NCI-H82 treated with DMSO at 0.1 percent for 48 hours (cell line): ENCODE data around the gene GNG12.

ENCODE experiments used
- DNase-seq: peaks from one replicate; lab custom pipeline; 2025; ENCODE audit not compliant: unreplicated experiment; lab: John Stamatoyannopoulos, UW

Gene GNG12

DNA sequence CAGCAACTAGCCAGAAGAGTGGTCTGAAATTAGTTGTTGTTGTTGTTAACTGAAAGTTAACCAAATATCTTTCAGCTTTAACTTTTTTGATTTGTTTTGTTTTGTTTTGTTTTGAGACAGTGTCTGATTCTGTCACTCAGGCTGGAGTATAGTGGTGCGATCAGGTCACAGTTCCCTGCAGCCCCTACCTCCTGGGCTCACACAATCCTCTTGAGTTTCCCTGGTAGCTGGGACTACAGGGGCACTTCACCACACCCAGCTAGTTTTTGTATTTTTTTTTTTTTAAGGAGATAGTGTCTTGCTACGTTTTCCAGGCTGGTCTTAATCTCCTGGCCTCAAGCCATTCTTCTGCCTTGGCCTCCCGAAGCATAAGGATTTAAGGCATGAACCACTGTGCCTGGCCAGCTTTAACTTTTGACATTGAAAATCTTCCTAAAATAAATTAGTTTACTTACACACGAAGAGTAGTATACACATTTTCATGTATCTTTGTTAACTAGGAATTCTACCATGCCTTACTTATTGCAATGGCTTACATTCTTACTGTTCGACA is 45.0 kb downstream of the GNG12 start:
- DNase-seq = no peak

DNA sequence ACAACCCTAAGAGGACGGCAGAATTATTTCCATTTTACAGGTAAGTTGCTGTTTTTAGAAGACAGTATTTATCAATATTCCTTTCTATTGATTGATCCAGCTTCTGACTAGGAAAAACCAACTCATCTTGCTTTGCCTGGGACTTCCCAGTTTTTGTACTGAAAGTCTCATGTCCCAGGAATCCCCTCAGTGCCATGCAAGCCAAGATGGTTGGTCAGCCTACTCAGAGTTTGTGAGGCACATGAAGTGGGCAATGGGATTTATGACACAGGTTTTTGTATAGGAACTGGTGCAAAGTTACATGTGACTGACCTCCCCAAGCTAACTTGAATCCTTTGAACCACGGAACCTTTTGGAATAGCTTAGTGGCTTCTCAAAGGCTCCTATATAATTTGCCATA is 45.5 kb downstream of the GNG12 start:
- DNase-seq = no peak

DNA sequence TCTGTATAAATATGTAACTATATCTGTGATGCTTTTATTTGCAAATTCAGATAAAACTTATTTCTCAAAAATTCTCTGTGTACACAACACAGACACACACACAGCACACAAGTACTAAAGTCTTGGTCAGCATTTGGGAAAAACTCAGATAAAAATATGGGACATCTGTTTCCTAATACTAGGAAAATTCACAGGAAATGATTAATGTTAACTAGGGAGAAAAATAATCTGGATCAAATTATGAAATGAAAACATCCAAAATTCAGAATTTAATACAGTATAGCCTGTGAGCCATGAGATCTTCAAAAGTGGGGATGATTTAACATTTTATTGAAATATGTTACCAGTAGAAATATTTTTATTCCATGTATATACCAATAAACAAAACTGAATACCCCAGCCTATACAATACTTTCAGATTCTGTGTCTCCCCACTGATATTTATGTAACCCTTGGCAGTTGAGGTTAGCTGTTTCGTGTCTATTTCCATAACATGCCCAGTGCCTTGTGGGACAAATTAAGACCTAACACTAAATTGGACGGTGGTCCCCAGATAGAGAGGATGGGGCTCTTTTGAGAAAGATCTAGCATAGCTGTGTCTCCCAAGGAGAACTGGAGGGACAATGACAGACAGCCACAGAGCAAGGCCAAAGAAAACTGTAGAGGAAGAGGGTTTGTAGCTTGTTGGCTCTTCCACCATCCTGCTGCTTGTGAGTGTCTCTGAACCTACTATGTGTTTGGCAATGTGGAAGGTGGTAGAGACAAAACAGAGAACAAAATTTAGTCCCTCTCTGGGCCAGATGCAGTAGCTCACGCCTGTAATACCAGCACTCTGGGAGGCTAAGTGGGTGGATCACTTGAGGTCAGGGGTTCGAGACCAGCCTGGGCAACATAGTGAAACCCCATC is 47.2 kb downstream of the GNG12 start:
- no peak for DNase-seq

DNA sequence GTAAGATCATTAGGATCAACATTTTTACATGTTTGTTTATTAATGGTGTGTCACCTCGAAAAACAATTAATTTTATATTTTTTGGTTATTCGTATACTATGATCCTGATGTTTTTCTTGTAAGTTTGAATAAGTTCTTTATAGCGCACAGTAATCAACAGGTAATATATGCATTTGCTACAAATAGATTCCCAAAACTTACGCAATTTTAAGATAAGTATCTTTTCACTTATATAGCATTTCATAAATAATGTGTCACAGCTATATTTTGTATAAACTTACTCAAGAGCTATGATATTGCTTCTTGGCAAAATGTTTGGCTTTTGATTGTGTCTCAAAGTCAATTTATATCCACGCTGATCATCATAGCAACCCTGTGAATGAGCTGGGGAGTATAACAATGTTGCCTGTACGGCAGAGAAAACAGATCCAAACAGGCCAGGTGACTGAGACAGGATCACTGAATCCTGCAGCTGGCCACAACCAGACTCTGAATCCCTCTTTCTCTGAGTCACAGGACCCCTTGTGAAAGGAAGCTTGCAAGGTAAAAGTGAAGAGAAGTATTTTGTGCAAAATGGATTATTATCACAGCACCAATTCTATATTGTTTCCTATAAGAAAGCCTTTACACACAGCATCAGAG is 48.6 kb downstream of the GNG12 start:
- no peak for DNase-seq

DNA sequence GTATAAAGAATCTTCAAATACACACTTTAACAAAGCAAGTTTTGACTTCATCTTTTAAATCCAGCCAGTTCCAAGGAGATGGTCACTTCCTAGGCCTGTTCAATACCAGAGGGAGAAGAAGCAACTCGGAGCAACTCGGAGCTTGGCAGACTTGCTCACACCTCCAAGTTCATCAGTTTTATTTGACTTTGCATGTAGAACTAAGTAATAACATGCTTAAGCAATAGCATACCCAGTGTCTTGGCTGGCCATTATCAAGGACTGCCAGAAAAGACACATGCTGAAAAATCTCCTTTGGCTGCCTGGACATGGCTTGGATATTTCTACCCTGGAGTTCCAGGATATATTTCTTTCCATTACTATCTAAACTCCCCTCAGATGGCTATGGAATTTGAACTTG is 52.6 kb downstream of the GNG12 start:
- no peak for DNase-seq

DNA sequence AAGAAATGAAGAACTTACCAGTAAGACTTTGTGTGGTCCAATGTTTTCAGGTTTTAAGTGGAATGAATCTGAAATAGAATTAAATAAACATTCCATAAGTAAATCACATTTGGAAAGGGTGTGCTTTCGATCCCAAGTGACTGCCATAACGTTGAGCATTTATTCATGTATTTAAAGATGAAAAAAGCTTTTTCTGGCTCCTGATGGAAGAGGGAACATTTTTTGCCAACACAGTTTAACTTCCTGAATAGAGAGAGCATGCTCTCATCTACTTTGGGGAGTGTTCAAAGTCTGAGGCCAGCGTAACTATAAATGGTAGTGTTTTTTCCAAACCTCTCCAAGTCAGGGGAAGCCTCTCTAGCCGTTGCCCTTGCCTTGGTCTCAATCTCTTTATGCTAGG is 55.8 kb downstream of the GNG12 start:
- no peak for DNase-seq

DNA sequence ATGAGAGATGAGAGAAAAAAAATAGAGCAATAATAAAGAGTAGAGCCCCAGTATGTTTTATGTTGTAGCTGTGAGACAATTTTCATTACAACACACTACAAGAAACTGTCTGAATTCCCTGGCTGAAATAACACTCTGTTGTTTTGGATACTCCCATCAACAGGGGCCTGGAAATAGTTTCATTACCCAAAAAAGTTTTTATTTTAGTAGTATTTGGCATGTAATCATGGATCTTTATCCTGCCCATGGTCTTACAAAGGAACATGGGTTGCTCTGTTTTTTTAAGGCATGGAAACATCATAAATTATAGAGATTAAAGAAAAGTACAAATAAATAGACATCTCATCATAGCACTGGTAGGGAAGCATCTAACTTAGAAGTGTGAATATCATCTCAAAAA is 56.3 kb downstream of the GNG12 start:
- DNase-seq = no peak

DNA sequence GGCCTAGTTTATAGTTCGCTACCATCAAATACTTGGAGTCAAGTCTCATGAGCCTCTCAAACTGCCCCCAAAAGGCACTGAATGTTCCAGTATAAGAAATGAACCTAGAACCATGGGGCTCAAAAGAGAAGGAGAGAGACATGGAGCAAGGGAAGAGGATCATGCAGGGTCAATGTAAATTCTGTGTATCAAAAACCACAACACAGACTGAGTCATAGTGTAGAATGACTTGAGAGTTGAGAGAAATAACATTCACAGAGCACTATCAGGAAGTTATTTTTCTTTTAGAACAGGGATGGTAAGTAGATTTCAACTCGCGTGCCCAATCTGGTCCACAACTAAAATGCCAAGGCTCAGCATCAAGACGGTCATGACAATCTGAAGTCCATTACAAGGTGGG is 59.8 kb downstream of the GNG12 start:
- no peak for DNase-seq

DNA sequence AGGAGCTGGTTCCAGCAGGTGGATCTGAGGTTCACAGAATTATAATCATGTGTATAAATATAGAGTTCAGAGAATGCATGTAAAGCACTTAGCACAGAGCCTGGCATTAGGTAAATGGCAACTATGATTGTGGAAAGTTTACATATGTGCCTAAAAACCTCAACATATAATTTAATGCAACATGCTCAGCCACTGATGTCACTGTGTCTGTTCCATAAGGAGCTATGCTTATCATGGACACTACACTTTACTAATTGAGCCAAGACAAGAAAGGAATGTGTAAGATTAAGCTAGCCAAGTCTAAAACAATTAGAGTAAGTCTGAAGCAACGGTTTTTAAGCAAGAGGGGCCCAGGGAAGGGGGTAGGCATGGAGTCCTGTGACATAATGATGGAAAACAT is 61.5 kb downstream of the GNG12 start:
- no peak for DNase-seq

DNA sequence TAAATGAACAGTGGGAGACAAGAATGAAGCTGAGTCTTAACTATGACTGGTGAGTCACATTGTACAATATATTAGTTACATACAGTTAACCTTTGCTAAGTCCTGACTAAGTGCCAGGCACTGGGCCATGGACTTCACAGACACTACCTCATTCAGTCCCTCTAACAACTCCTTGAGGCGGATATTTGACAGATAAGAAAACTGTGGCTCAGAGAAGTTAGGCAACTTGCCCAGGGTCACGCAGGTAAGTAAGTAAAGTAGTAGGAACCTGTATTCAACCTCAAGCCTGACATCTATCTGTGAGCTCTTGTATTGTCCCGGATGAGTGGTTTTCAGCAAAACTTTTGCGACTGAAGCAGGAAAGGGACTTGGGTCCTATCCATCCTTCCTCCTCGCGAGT is 62.1 kb downstream of the GNG12 start:
- no peak for DNase-seq

DNA sequence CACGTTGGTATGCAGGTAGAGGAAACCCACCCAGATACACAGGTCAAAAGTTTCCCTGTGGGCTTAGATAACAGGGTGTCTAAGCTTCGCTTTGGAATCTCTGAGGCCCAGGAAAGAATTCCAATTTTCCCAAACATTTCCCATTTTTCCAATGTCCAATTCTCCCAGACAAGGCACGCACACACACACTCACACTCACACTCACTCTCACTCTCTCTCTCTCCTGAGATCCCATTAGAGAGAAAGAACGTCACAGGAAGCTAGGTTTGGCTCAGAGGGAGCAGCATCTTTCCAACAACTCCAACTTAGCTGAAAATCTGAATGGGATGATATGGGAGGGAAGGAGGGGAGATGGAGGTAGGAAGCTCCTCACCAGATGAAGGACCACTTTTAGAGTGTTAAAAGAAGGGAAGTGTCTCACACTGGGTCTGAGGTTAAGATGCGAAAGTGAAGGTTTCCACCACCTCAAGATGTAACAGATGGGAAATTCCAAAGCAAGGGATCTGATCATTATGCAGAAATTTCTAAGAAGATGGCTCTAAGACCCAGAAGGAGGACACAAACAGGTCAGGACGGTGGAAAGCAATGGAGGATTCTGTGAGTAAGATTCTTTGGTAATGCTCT is 63.5 kb downstream of the GNG12 start:
- DNase-seq = no peak

DNA sequence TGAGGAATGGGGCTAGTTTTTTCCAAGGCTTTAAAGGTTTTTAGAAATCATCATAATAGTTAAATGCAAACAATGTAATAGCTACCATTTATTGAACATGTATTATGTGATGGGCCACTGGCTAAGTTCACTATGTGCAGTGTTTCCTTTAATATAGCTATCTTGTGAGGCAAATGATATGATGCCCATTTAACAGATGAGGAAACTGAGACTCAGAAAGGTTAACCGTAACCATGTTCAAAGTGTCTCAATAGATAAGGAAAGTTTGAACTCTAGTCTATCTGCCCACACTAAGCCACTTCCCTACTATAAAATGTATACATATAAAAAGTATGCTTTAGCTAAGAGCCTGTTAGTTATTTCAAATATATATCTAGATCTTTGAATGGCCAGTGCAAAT is 64.8 kb downstream of the GNG12 start:
- DNase-seq = no peak

DNA sequence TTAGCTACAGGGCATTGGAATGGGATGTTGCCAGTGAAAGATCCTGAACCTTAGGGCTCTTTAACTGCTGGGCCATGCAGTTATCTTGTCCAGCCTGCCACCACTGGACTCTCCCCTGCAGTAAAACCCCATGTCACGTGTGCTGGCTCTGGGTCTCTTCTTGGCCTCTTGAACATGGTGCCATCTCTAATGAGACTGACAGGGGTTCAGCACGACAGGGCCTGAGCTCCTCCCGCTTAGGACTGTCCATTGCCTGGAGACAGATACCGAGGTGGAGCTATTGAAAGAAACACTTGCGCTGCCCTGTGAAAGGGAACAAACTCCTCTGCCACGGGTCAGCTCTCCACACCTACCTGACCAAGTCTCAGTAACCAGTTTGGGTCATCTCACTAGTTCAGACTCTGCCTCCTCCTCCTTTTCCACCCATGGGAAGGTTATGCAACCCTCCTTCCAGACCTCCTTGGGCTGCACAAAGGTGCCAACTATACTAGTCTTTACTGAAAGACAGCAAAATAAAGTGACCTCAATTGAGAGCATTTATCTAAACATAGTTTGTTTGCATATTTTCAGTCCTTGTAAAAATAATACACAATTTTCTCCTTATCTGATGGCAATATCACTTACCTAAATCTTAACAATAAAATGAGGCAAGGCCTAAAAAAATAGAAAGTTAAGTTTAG is 66.0 kb downstream of the GNG12 start:
- DNase-seq = no peak

DNA sequence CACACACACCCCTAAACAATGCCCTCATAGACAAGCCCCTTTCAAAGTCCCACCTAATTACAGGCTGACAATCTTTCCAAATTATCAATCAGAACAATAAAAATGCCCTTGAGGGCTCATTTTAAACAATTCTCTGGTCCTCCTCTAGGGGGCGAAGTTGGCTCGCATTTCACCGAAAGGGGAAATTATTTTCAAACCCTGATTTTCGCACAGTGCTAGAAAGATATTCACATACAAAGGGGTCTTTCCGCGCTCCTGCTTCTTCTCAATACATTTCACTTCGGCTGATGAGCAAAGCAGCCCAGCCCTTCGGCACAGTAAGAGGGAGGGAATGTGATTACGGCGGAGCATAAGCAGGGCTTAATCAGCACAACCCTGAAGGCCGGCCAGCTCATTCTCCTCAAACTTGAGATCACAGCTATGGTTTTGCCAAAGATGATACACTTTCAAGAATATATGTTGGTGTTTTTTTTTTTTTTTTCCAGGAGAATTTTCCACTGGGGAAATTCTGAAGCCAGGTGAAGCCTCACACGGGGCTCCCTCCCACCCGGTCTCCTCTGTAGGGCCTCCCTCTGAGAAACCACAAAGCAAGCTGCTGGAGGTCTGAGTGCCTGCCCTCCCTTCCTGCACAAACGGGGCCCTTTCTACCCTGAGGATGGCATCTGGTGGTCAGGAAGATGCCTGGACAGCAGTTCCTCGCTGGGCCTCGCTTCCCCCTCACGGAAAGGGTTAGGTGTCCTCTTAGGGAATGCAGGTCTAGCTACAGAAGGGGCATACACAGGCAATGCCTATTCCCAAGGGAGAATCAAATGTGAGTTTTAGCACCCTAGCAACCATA is 66.9 kb downstream of the GNG12 start:
- DNase-seq = peak; percentile 50

DNA sequence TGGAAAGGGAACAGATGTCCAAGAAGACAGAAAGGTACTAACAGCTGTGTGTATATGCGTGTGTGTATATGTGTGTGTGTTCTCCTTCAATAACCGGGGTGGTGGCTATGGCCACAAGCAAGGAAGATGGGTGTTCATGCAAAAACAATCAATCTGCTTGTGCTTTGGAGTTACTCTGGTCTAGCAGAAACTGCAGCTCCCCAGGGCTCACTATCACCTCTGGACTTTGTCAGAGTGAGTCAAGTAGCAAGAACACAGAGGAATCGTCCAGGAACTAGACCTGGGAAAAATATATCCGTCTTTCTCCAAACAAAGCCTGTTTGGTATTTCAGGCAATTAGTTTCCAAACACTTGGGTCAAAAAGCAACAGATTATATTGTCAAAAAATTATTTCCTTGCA is 68.6 kb downstream of the GNG12 start:
- no peak for DNase-seq

DNA sequence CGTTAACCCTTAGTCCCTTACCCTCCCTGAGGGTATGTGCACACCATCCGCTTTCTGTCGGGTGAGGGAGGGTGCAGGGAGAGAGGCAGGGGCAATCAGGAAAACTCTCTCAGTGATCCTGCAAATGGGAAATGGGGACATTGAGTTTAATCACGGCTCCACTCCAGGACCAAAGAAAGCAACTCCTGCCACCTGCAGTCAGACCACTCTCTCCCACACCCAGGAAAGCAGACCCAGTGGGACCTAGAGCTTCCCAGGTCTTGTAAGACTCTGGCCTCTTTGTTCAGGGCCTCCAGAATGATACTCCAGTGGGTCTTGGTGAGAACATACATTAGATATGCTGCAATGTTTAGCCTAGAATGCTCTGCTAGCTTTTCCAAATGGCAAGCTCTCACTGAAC is 71.5 kb downstream of the GNG12 start:
- DNase-seq = no peak

DNA sequence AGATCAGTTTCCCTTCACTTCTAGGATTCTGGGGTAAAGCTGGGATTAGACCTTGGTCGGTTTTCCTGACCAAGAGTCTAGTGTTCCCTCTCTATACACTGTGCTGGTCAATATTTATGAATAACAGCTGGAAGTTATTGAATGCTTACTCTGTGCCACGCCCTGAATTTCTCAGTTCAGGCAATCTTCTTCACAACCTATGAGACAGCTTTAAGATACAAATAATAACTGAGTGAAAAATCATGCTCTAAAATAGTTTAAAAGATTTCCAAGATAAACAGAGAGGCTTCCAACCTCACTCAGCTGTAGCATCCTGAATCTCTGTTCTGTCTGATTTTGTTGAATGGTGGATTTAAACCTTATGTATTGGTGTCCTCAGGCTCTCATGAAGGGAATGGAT is 72.2 kb downstream of the GNG12 start:
- no peak for DNase-seq

DNA sequence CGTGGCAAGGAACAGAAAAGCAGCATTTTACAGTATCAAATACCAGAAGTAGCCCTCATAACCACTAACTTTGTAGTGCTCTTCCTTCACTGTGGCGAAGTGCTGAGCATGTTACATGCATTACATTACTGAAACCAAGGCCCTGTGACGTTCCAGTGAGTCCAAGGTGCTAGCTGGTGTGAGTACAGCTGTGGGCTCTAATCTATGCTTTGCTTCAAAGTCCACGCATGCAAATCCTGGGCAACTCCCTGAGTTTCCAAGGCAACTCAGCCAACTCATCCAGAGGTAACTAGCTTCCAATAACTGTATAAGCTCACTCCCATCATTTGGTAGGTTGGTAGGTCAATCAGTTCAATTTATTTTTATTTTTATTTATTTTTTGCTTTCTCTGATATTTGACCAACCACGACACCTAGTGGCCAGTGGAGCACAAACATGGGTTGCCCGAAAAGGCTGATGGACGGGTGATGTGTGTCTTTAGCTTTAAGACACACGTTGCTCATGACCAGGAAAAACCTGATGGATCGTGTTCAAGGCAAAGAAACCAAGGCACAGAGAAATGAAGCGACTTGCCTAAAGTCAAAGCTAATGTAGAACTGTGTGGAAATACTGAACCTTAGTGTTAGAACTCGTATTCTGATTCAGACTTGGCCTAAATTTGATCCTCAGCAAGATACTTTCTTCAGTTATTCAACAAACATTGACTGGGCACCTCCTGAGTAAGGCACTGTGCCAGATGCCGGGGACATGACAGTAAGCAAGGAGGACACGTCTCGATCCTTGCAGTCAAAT is 73.0 kb downstream of the GNG12 start:
- peak; percentile 26 for DNase-seq

DNA sequence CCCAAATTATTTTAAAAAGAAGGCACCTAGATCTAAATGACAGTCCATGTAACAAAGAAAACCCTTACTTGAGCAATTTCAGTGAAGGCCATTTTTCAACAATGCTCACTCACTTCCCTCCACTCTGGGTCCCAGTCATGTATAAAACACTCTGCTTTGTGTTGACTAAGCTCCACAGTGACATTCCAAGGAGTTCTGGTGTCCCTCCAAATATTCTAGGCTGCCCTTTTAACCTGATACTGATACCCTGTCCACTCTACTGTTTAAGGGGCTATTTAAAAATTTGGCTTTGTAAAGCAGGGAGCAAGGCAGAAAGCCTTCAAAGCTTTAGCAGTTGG is 73.6 kb downstream of the GNG12 start:
- DNase-seq = no peak

DNA sequence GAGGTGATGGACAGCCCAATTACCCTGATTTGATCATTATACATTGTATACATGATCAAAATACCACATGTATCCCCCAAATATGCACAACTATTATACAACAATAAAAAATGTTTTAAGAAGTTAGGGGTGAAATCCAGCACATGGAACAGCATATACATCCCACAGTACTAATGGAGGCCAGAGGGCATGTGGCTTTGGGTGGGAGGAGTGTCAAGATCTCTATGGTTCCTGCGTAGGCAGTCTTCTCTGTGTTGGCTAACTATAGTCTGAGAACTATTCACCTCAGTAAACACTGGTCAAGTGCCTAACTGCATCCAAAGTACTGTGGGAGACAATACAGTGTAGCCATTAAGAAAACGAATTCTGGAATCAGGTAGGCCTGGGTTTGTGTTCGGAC is 74.2 kb downstream of the GNG12 start:
- no peak for DNase-seq
